ENCODE results near the gene ARHGEF26.

GRCh38 chr3:154089421-154090420, 31.5 kb upstream of the ARHGEF26 start:
- TF ChIP-seq CTCF (optimal IDR thresholded peaks at IDR 0.05 in 1 of 3, IDR thresholded peaks at IDR 0.05 in 1 of 3, conservative IDR thresholded peaks at IDR 0.05 in 1 of 3; ENCODE audit: extremely low read depth in 1 of 3, insufficient read depth in 2 of 3, low read length in 3 of 3) (no peak), EZH2 (IDR thresholded peaks at IDR 0.05; ENCODE audit: low read length) (no peak)

All from keratinocyte (primary cell).